Activated naive CD4-positive, alpha-beta T cell treated with anti-CD3 and anti-CD28 coated beads, Interleukin-2, amount 50 U/mL, for 24 hours (primary cell): Measurements from ENCODE around the gene ZNF385B.

Experiments used
- H3K27ac Mint-ChIP-seq: one replicate; pipeline ENCODE4 v1.8.0; 2021; ENCODE audit warnings: mild to moderate bottlenecking, mixed read lengths
- H3K27me3 Mint-ChIP-seq: one replicate; pipeline ENCODE4 v1.8.0; 2021; ENCODE audit warnings: mixed read lengths
- H3K36me3 Mint-ChIP-seq: one replicate; pipeline ENCODE4 v1.8.0; 2021; ENCODE audit warnings: mixed read lengths
- H3K4me1 Mint-ChIP-seq: one replicate; pipeline ENCODE4 v1.8.0; 2021; ENCODE audit warnings: mixed read lengths
- H3K4me3 Mint-ChIP-seq: one replicate; pipeline ENCODE4 v1.8.0; 2021; ENCODE audit warnings: mild to moderate bottlenecking, mixed read lengths
- H3K9me3 Mint-ChIP-seq: one replicate; pipeline ENCODE4 v1.8.0; 2021; ENCODE audit warnings: mixed read lengths

ZNF385B gene

GRCh38 chr2:179622635-179623300 is 238.6 kb downstream of the ZNF385B start:
- Mint-ChIP-seq H3K4me3 (no peak overlapping the region), H3K27me3 (peaks cover 1% of the 10 kb centered on the region), H3K9me3 (no peaks in the 10 kb centered on the region), H3K4me1 (no peaks in the 10 kb centered on the region), H3K36me3 (no peaks in the 10 kb centered on the region), H3K27ac (no peak overlapping the region)

GRCh38 chr2:179622112-179622511 is 239.3 kb downstream of the ZNF385B start:
- H3K36me3 Mint-ChIP-seq: no peaks in the 10 kb centered on the region
- no peak overlapping the region for H3K27ac Mint-ChIP-seq
- H3K4me3 Mint-ChIP-seq: no peak overlapping the region
- H3K4me1 Mint-ChIP-seq: no peaks in the 10 kb centered on the region
- no peaks in the 10 kb centered on the region for H3K9me3 Mint-ChIP-seq
- H3K27me3 Mint-ChIP-seq: peaks cover 1% of the 10 kb centered on the region

- H3K36me3 Mint-ChIP-seq: no peaks in the 10 kb centered on the region
- H3K27me3 Mint-ChIP-seq: peaks cover 1% of the 10 kb centered on the region
- H3K4me1 Mint-ChIP-seq: no peaks in the 10 kb centered on the region
- no peaks in the 10 kb centered on the region for H3K9me3 Mint-ChIP-seq
- H3K4me3 Mint-ChIP-seq: no peak overlapping the region
- H3K27ac Mint-ChIP-seq: no peak overlapping the region
Observed at GRCh38 chr2:179619947-179620467, 241.4 kb downstream of the ZNF385B start.

- H3K27ac Mint-ChIP-seq: no peak overlapping the region
- peaks cover 4% of the 10 kb centered on the region for H3K9me3 Mint-ChIP-seq
Observed at GRCh38 chr2:179614121-179614520, 247.3 kb downstream of the ZNF385B start.

GRCh38 chr2:179613701-179614100 is 247.7 kb downstream of the ZNF385B start:
- no peaks in the 10 kb centered on the region for H3K36me3 Mint-ChIP-seq
- H3K27ac Mint-ChIP-seq: no peak overlapping the region
- no peaks in the 10 kb centered on the region for H3K4me1 Mint-ChIP-seq

More at GRCh38 chr2:179614121-179614520, 247.3 kb downstream of the ZNF385B start:
- Mint-ChIP-seq H3K36me3 (no peaks in the 10 kb centered on the region), H3K4me3 (no peak overlapping the region), H3K27me3 (peaks cover 4% of the 10 kb centered on the region), H3K4me1 (no peaks in the 10 kb centered on the region)

GRCh38 chr2:179613299-179613651 is 248.1 kb downstream of the ZNF385B start:
- H3K4me3 Mint-ChIP-seq: no peak overlapping the region
- no peaks in the 10 kb centered on the region for H3K36me3 Mint-ChIP-seq
- peaks cover 4% of the 10 kb centered on the region for H3K27me3 Mint-ChIP-seq
- peaks cover 4% of the 10 kb centered on the region for H3K9me3 Mint-ChIP-seq
- H3K27ac Mint-ChIP-seq: no peak overlapping the region
- no peaks in the 10 kb centered on the region for H3K4me1 Mint-ChIP-seq

More at GRCh38 chr2:179613701-179614100, 247.7 kb downstream of the ZNF385B start:
- Mint-ChIP-seq H3K9me3 (peaks cover 4% of the 10 kb centered on the region), H3K27me3 (peaks cover 4% of the 10 kb centered on the region), H3K4me3 (no peak overlapping the region)

GRCh38 chr2:179612591-179613298 is 248.7 kb downstream of the ZNF385B start:
- H3K36me3 Mint-ChIP-seq: no peaks in the 10 kb centered on the region
- no peak overlapping the region for H3K27ac Mint-ChIP-seq
- H3K4me1 Mint-ChIP-seq: no peaks in the 10 kb centered on the region
- H3K4me3 Mint-ChIP-seq: no peak overlapping the region
- H3K9me3 Mint-ChIP-seq: peaks cover 4% of the 10 kb centered on the region
- H3K27me3 Mint-ChIP-seq: peaks cover 4% of the 10 kb centered on the region

GRCh38 chr2:179612108-179612507 is 249.3 kb downstream of the ZNF385B start:
- Mint-ChIP-seq H3K4me1 (no peaks in the 10 kb centered on the region), H3K4me3 (no peak overlapping the region), H3K9me3 (peaks cover 4% of the 10 kb centered on the region), H3K27me3 (peaks cover 4% of the 10 kb centered on the region), H3K36me3 (no peaks in the 10 kb centered on the region), H3K27ac (no peak overlapping the region)

- Mint-ChIP-seq H3K27me3 (no peaks in the 10 kb centered on the region), H3K36me3 (no peaks in the 10 kb centered on the region), H3K9me3 (no peaks in the 10 kb centered on the region), H3K27ac (no peak overlapping the region), H3K4me1 (no peaks in the 10 kb centered on the region), H3K4me3 (no peak overlapping the region)
Observed at GRCh38 chr2:179606141-179606540, 255.3 kb downstream of the ZNF385B start.

GRCh38 chr2:179605341-179605740 is 256.1 kb downstream of the ZNF385B start:
- Mint-ChIP-seq H3K27ac (no peak overlapping the region), H3K4me3 (no peak overlapping the region), H3K4me1 (no peaks in the 10 kb centered on the region), H3K36me3 (no peaks in the 10 kb centered on the region), H3K9me3 (no peaks in the 10 kb centered on the region), H3K27me3 (no peaks in the 10 kb centered on the region)

- H3K36me3 Mint-ChIP-seq: no peaks in the 10 kb centered on the region
- H3K27me3 Mint-ChIP-seq: no peaks in the 10 kb centered on the region
- no peaks in the 10 kb centered on the region for H3K9me3 Mint-ChIP-seq
- no peaks in the 10 kb centered on the region for H3K4me1 Mint-ChIP-seq
- no peak overlapping the region for H3K4me3 Mint-ChIP-seq
- no peak overlapping the region for H3K27ac Mint-ChIP-seq
Observed at GRCh38 chr2:179604598-179604997, 256.8 kb downstream of the ZNF385B start.

GRCh38 chr2:179602452-179602851 is 259.0 kb downstream of the ZNF385B start:
- no peak overlapping the region for H3K4me3 Mint-ChIP-seq
- H3K27ac Mint-ChIP-seq: no peak overlapping the region
- no peaks in the 10 kb centered on the region for H3K4me1 Mint-ChIP-seq
- H3K36me3 Mint-ChIP-seq: no peaks in the 10 kb centered on the region
- no peaks in the 10 kb centered on the region for H3K9me3 Mint-ChIP-seq
- H3K27me3 Mint-ChIP-seq: no peaks in the 10 kb centered on the region

GRCh38 chr2:179596018-179596417 is 265.4 kb downstream of the ZNF385B start:
- Mint-ChIP-seq H3K4me1 (no peaks in the 10 kb centered on the region), H3K4me3 (no peak overlapping the region), H3K27ac (no peak overlapping the region), H3K9me3 (no peaks in the 10 kb centered on the region), H3K36me3 (no peaks in the 10 kb centered on the region), H3K27me3 (no peaks in the 10 kb centered on the region)

GRCh38 chr2:179595284-179595683 is 266.1 kb downstream of the ZNF385B start:
- H3K9me3 Mint-ChIP-seq: no peaks in the 10 kb centered on the region
- H3K4me1 Mint-ChIP-seq: no peaks in the 10 kb centered on the region
- H3K4me3 Mint-ChIP-seq: no peak overlapping the region
- no peaks in the 10 kb centered on the region for H3K36me3 Mint-ChIP-seq
- H3K27me3 Mint-ChIP-seq: no peaks in the 10 kb centered on the region
- H3K27ac Mint-ChIP-seq: no peak overlapping the region

- H3K27ac Mint-ChIP-seq: no peak overlapping the region
- no peak overlapping the region for H3K4me3 Mint-ChIP-seq
- H3K4me1 Mint-ChIP-seq: no peaks in the 10 kb centered on the region
- no peaks in the 10 kb centered on the region for H3K9me3 Mint-ChIP-seq
- no peaks in the 10 kb centered on the region for H3K27me3 Mint-ChIP-seq
- no peaks in the 10 kb centered on the region for H3K36me3 Mint-ChIP-seq
Observed at GRCh38 chr2:179594268-179595112, 266.9 kb downstream of the ZNF385B start.

- Mint-ChIP-seq H3K4me1 (no peaks in the 10 kb centered on the region), H3K27ac (no peak overlapping the region), H3K36me3 (no peaks in the 10 kb centered on the region), H3K27me3 (no peaks in the 10 kb centered on the region), H3K4me3 (no peak overlapping the region), H3K9me3 (no peaks in the 10 kb centered on the region)
Observed at GRCh38 chr2:179593323-179593722, 268.1 kb downstream of the ZNF385B start.
